Measurements from ENCODE around the gene SCAPER.
"Not testable (repeated sequence)": the region's sequence is repeated elsewhere in the genome, so short reads cannot be mapped to it uniquely, and the experiment has no call there.

The SCAPER gene

DNA sequence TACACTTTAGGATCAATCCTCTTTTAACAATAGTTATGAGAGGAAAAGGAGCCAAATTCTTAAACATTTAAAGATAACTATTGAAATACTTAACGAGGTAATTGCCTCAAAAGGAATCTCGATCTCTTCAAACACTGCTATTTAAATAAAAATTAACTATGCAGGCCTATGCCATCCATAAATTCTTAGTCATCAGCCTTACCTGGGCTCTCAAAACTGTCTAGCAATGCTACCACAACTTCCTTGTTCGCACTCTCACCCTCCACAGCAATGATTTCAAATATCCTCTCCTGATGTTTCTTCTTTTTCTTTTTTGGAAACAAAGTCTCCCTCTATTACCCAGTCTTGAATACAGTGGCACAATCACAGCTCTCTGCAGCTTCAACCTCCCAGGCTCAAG is 606.2 kb downstream of the SCAPER start:
- in situ Hi-C loops (cut with MboI; ENCODE audit: low sequenced_read_pairs), result no loop called here

- in situ Hi-C loops (cut with MboI; ENCODE audit: low sequenced_read_pairs), result not testable (repeated sequence)
Observed at GRCh38 chr15:76297951-76298350, 607.2 kb downstream of the SCAPER start.

Data from hTERT RPE-1 (cell line).